Measurements from ENCODE around the gene CAMK2B.

- no peak for TF ChIP-seq CTCF (IDR thresholded peaks at IDR 0.05)
- no peak for TF ChIP-seq EP300 (IDR thresholded peaks at IDR 0.05)
- no peak for TF ChIP-seq POLR2A (IDR thresholded peaks at IDR 0.05)
These were observed 12.4 kb downstream of the CAMK2B start for GRCh38 chr7:44313016-44313415.
